Measurements from ENCODE around the gene NUAK2.

Gene NUAK2

GRCh38 chr1:205328476-205328875 is 6.9 kb upstream of the NUAK2 start:
- no peak overlapping the region for H3K4me3 ChIP-seq (ENCODE audit: low read depth, low read length)
- TF ChIP-seq, protein P1, sequence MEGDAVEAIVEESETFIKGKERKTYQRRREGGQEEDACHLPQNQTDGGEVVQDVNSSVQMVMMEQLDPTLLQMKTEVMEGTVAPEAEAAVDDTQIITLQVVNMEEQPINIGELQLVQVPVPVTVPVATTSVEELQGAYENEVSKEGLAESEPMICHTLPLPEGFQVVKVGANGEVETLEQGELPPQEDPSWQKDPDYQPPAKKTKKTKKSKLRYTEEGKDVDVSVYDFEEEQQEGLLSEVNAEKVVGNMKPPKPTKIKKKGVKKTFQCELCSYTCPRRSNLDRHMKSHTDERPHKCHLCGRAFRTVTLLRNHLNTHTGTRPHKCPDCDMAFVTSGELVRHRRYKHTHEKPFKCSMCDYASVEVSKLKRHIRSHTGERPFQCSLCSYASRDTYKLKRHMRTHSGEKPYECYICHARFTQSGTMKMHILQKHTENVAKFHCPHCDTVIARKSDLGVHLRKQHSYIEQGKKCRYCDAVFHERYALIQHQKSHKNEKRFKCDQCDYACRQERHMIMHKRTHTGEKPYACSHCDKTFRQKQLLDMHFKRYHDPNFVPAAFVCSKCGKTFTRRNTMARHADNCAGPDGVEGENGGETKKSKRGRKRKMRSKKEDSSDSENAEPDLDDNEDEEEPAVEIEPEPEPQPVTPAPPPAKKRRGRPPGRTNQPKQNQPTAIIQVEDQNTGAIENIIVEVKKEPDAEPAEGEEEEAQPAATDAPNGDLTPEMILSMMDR (IDR thresholded peaks at IDR 0.05; ENCODE audit: low read depth, low read length), result no peak

- TF ChIP-seq, protein P1 (IDR thresholded peaks at IDR 0.05; ENCODE audit: low read depth, low read length), result no peak
Observed at GRCh38 chr1:205326812-205327466, 5.4 kb upstream of the NUAK2 start.

DNA sequence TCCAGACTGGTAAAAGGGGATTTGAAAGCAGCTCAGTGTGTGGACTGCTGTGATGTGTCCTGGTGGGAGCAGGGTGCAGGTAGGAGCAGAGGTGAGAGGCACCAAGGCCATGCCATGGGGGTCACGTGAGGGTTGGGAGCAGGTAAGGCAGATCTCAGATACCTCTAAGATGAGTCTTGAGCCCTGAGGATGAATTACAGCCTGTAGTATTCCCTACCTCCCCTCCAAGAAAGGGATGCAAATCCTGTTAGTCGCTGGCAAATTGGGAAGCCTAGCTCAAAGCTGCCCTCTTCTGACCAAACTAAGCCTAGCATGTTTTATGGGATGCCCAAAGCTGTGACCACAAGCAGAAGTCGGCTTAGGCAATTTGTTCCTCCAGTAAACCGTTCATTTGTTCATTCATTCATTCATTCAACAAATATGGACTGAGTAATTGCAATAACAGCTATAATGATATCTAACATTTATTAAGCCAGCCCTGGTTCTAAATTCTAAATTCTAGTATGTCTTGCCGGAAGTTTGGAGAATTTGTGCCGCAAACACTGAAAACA is 3.9 kb upstream of the NUAK2 start:
- H3K4me3 ChIP-seq (ENCODE audit: low read depth, low read length), result no peak overlapping the region
- TF ChIP-seq, protein P1 (IDR thresholded peaks at IDR 0.05; ENCODE audit: low read depth, low read length), result peak; percentile 58

More at GRCh38 chr1:205326812-205327466, 5.4 kb upstream of the NUAK2 start:
- no peak overlapping the region for H3K4me3 ChIP-seq (ENCODE audit: low read depth, low read length)

DNA sequence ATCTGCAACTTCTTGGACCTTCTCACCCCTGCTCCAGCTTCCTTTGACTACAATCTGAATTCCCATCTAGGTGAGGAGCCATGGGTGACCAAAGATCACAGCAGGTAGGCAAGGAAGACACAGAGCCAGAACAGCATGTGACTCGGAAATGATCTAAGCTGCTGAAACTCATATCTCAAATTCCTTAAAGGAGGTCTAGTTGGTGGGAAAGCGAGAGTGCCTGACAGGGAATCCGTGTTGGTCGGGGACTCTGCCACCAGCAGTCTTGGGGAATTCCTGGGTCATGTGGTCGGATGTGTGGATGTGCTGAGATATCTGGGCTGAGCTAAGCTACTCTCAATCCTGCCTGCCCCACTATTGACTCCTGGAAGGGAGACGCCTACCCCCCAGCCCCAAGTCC is 3.2 kb upstream of the NUAK2 start:
- H3K4me3 ChIP-seq (ENCODE audit: low read depth, low read length), result no peak overlapping the region
- TF ChIP-seq, protein P1 (IDR thresholded peaks at IDR 0.05; ENCODE audit: low read depth, low read length), result no peak

GRCh38 chr1:205323794-205324193 is 2.2 kb upstream of the NUAK2 start:
- H3K4me3 ChIP-seq (ENCODE audit: low read depth, low read length), result no peak overlapping the region
- TF ChIP-seq, protein P1 (IDR thresholded peaks at IDR 0.05; ENCODE audit: low read depth, low read length), result no peak

GRCh38 chr1:205321959-205322283 is 376 bp upstream of the NUAK2 start:
- peak overlapping the region; percentile 99 for H3K4me3 ChIP-seq (ENCODE audit: low read depth, low read length)
- TF ChIP-seq, protein P1 (IDR thresholded peaks at IDR 0.05; ENCODE audit: low read depth, low read length), result no peak

GRCh38 chr1:205319081-205320018 is 2.2 kb downstream of the NUAK2 start:
- TF ChIP-seq, protein P1 (IDR thresholded peaks at IDR 0.05; ENCODE audit: low read depth, low read length), result no peak
- H3K4me3 ChIP-seq (ENCODE audit: low read depth, low read length), result peak overlapping the region; percentile 99
